ENCODE measurements around the gene ARHGEF4. TPM values are rescaled to one million over a fixed set of nuclear protein-coding genes. Genes with fewer than 3 reads are reported as not detected.

The ARHGEF4 gene
- polyA plus RNA-seq, 1 donor (not counting 4 experiments of a cell fraction or from before 2014, with no cell fraction given) = 22.6 TPM

- Histone ChIP-seq H2AFZ (ENCODE audit: control insufficient read depth, low read length) (no peak overlapping the region), H3K9ac (ENCODE audit: control insufficient read depth, extremely low read depth, insufficient read depth, low read length) (no peak overlapping the region), H3K36me3 (ENCODE audit: control insufficient read depth in 2 of 2, extremely low read depth in 1 of 2, insufficient read depth in 2 of 2, low read length in 2 of 2) (peaks cover 22 to 40% of the 10 kb centered on the region in 2 experiments), H3K27ac (ENCODE audit: control insufficient read depth, insufficient read depth, low read length) (no peak overlapping the region), H3K4me1 (ENCODE audit: control insufficient read depth, extremely low read depth, insufficient read depth, low read length) (no peaks in the 10 kb centered on the region), H3K9me1 (ENCODE audit: control insufficient read depth, extremely low read depth, insufficient read depth, low read length) (no peaks in the 10 kb centered on the region), H3K27me3 (ENCODE audit: control insufficient read depth, extremely low read depth, insufficient read depth, low read length) (no peaks in the 10 kb centered on the region), H3K4me3 (ENCODE audit: control insufficient read depth in 2 of 3, extremely low read depth in 1 of 3, insufficient read depth in 2 of 3, low read depth in 1 of 3, low read length in 3 of 3) (no peak overlapping the region), H3K9me3 (ENCODE audit: control insufficient read depth, low read depth, low read length) (no peaks in the 10 kb centered on the region), H3K4me2 (ENCODE audit: control insufficient read depth, extremely low read depth, insufficient read depth, low read depth, low read length) (no peak overlapping the region), H4K20me1 (ENCODE audit: control insufficient read depth, extremely low read depth, insufficient read depth, low read length) (no peaks in the 10 kb centered on the region), H3K79me2 (ENCODE audit: control insufficient read depth, insufficient read depth, low read length) (peaks cover 4% of the 10 kb centered on the region)
- dilution Hi-C loops (cut with MboI; ENCODE audit: extremely low pct_ligation_motif_present, low sequenced_read_pairs) = no loop called here
- no peak for DNase-seq (ENCODE audit: low read depth, low spot score)
- TF ChIP-seq CTCF (optimal IDR thresholded peaks at IDR 0.05 in 1 of 3, IDR thresholded peaks at IDR 0.05 in 1 of 3, conservative IDR thresholded peaks at IDR 0.05 in 1 of 3; ENCODE audit: extremely low read depth in 1 of 3, insufficient read depth in 2 of 3, low read length in 3 of 3) (no peak), EZH2 (IDR thresholded peaks at IDR 0.05; ENCODE audit: low read length) (no peak)
- FAIRE-seq = no peak
Measured at GRCh38 chr2:131049150-131049718, 212.5 kb downstream of the ARHGEF4 start.

GRCh38 chr2:131050896-131051295 lies 214.2 kb downstream of the ARHGEF4 start:
- DNase-seq (ENCODE audit: low read depth, low spot score) = no peak

More at GRCh38 chr2:131050896-131051295, 214.2 kb downstream of the ARHGEF4 start:
- Histone ChIP-seq H3K9me1 (ENCODE audit: control insufficient read depth, extremely low read depth, insufficient read depth, low read length) (no peaks in the 10 kb centered on the region), H3K9me3 (ENCODE audit: control insufficient read depth, low read depth, low read length) (no peaks in the 10 kb centered on the region), H3K4me2 (ENCODE audit: control insufficient read depth, extremely low read depth, insufficient read depth, low read depth, low read length) (no peak overlapping the region), H3K4me3 (ENCODE audit: control insufficient read depth in 2 of 3, extremely low read depth in 1 of 3, insufficient read depth in 2 of 3, low read depth in 1 of 3, low read length in 3 of 3) (no peak overlapping the region), H2AFZ (ENCODE audit: control insufficient read depth, low read length) (no peak overlapping the region), H3K36me3 (ENCODE audit: control insufficient read depth in 2 of 2, extremely low read depth in 1 of 2, insufficient read depth in 2 of 2, low read length in 2 of 2) (peaks cover 32 to 49% of the 10 kb centered on the region in 2 experiments), H3K9ac (ENCODE audit: control insufficient read depth, extremely low read depth, insufficient read depth, low read length) (no peak overlapping the region), H3K4me1 (ENCODE audit: control insufficient read depth, extremely low read depth, insufficient read depth, low read length) (no peaks in the 10 kb centered on the region), H3K79me2 (ENCODE audit: control insufficient read depth, insufficient read depth, low read length) (peaks cover 18% of the 10 kb centered on the region), H3K27me3 (ENCODE audit: control insufficient read depth, extremely low read depth, insufficient read depth, low read length) (no peaks in the 10 kb centered on the region), H3K27ac (ENCODE audit: control insufficient read depth, insufficient read depth, low read length) (no peak overlapping the region), H4K20me1 (ENCODE audit: control insufficient read depth, extremely low read depth, insufficient read depth, low read length) (no peaks in the 10 kb centered on the region)
- no peak for TF ChIP-seq CTCF (optimal IDR thresholded peaks at IDR 0.05 in 1 of 3, IDR thresholded peaks at IDR 0.05 in 1 of 3, conservative IDR thresholded peaks at IDR 0.05 in 1 of 3; ENCODE audit: extremely low read depth in 1 of 3, insufficient read depth in 2 of 3, low read length in 3 of 3)
- TF ChIP-seq EZH2 (IDR thresholded peaks at IDR 0.05; ENCODE audit: low read length) = no peak
- no peak for FAIRE-seq
- dilution Hi-C loops (cut with MboI; ENCODE audit: extremely low pct_ligation_motif_present, low sequenced_read_pairs) = no loop called here

All from keratinocyte (primary cell).